Activated effector memory CD4-positive, alpha-beta T cell treated with Interleukin-2 at 50 U/mL for 16 hours (primary cell): ENCODE results near the gene RBBP4.
A peak's percentile ranks its signal among the peaks of the same experiment; 100 is the strongest.
"Not testable (repeated sequence)": the region's sequence is repeated elsewhere in the genome, so short reads cannot be mapped to it uniquely, and the experiment has no call there.

Experiments used
- DNase-seq: peaks from one replicate; pipeline ENCODE4 v3.0.0-alpha.2; 2020

Gene RBBP4

GRCh38 chr1:32642292-32642827 lies 8.6 kb upstream of the RBBP4 start:
- not testable (repeated sequence) for DNase-seq

GRCh38 chr1:32644426-32644825 lies 6.6 kb upstream of the RBBP4 start:
- no peak for DNase-seq

GRCh38 chr1:32647308-32648134 lies 3.5 kb upstream of the RBBP4 start:
- no peak for DNase-seq

- DNase-seq = peak; percentile 81
Measured at GRCh38 chr1:32650248-32650751, 708 bp upstream of the RBBP4 start, which contains the start of gene ZBTB8OS. Gene ZBTB8OS, minus strand, starts transcription at chr1:32650550. Its CDS starts 21 bp downstream, at chr1:32650529.

GRCh38 chr1:32651461-32652073 lies 559 bp downstream of the RBBP4 start:
- no peak for DNase-seq

- no peak for DNase-seq
Measured at GRCh38 chr1:32652244-32652962, 1.4 kb downstream of the RBBP4 start.

- no peak for DNase-seq
Measured at GRCh38 chr1:32659581-32659980, 8.6 kb downstream of the RBBP4 start.

- no peak for DNase-seq
Measured at GRCh38 chr1:32665915-32666314, 14.9 kb downstream of the RBBP4 start.

- no peak for DNase-seq
Measured at GRCh38 chr1:32666901-32667566, 16.0 kb downstream of the RBBP4 start.

- not testable (repeated sequence) for DNase-seq
Measured at GRCh38 chr1:32668716-32669115, 17.7 kb downstream of the RBBP4 start.

- DNase-seq = no peak
Measured at GRCh38 chr1:32676945-32677344, 25.9 kb downstream of the RBBP4 start.

- not testable (repeated sequence) for DNase-seq
Measured at GRCh38 chr1:32679993-32680392, 29.0 kb downstream of the RBBP4 start.

GRCh38 chr1:32680642-32681041 lies 29.6 kb downstream of the RBBP4 start:
- DNase-seq = no peak

- no peak for DNase-seq
Measured at GRCh38 chr1:32681509-32681908, 30.5 kb downstream of the RBBP4 start.

- no peak for DNase-seq
Measured at GRCh38 chr1:32681999-32682398, 31.0 kb downstream of the RBBP4 start.

- no peak for DNase-seq
Measured at GRCh38 chr1:32683397-32683796, 32.4 kb downstream of the RBBP4 start.

GRCh38 chr1:32684167-32684811 lies 33.3 kb downstream of the RBBP4 start:
- DNase-seq = no peak

- no peak for DNase-seq
Measured at GRCh38 chr1:32685498-32685897, 34.5 kb downstream of the RBBP4 start.

- no peak for DNase-seq
Measured at GRCh38 chr1:32686387-32686786, 35.4 kb downstream of the RBBP4 start.

- no peak for DNase-seq
Measured at GRCh38 chr1:32693455-32694174, 42.6 kb downstream of the RBBP4 start.
